ENCODE results near the gene RSL1D1. TPM values are rescaled to one million over a fixed set of nuclear protein-coding genes. Genes with fewer than 3 reads are reported as not detected.
"Not testable (repeated sequence)": the region's sequence is repeated elsewhere in the genome, so short reads cannot be mapped to it uniquely, and the experiment has no call there.

The RSL1D1 gene
- total RNA-seq, 3 donors from 2014 or later, result 464 to 500 (median 484) TPM

DNA sequence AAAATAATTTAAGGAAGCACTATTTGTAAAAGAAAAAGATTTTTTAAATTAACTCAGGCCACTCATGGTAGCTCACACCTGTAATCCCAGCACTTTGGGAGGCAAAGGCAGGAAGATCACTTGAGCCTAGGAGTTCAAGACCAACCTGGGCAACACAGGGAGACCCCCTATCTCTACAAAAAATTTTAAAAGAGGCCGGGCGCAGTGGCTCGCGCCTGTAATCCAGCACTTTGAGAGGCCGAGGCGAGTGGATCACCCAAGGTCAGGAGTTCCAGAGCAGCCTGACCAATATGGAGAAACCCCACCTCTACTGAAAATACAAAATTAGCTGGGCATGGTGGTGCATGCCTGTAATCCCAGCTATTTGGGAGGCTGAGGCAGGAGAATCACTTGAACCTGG lies 67.0 kb downstream of the RSL1D1 start:
- H3K9me3 Mint-ChIP-seq, H3K4me3 Mint-ChIP-seq: not testable (repeated sequence)
- peaks cover 15% of the 10 kb centered on the region for H3K36me3 Mint-ChIP-seq (ENCODE audit: insufficient read depth)

DNA sequence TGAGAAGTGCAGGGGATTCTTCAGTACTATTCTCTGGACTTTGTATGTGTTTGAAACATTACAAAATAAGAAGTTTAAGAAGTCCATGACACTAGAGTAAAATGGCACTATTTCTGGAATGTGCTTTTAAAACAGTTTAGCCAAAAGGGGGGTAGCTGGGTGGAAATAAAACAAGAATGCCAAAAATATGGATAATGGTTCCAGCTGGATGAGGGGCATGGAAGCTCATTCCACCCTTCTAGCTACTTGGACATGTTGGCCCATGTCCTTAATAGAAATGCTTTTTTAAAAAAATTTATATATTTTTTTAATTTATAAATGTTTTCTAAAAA lies 67.3 kb downstream of the RSL1D1 start:
- DNase-seq (no peak), ATAC-seq (no peak)
- H3K27me3 Mint-ChIP-seq (ENCODE audit: low read depth), result no peaks in the 10 kb centered on the region
- peaks cover 16% of the 10 kb centered on the region for H3K36me3 Mint-ChIP-seq (ENCODE audit: insufficient read depth)
- H3K4me1 Mint-ChIP-seq (ENCODE audit: low read depth), result peaks cover 72% of the 10 kb centered on the region
- H3K9me3 Mint-ChIP-seq, result no peaks in the 10 kb centered on the region
- peak overlapping the region; percentile 78 for H3K4me3 Mint-ChIP-seq

More for the DNA sequence above, 67.0 kb downstream of the RSL1D1 start:
- not testable (repeated sequence) for DNase-seq; H3K27me3 Mint-ChIP-seq (ENCODE audit: low read depth); ATAC-seq
- peaks cover 73% of the 10 kb centered on the region for H3K4me1 Mint-ChIP-seq (ENCODE audit: low read depth)

Other genes starting within 250 kb of the RSL1D1 start
- gene SNN, start 183.1 kb downstream of the RSL1D1 start, total RNA-seq, result 1 to 10 TPM; 6.5 to 8.3 (median 7.6) TPM
- 10 to 100 TPM; 34.3 to 39.0 (median 35.5) TPM for gene TXNDC11, start 108.7 kb downstream of the RSL1D1 start, total RNA-seq
- 10 to 100 TPM; 33.3 to 39.7 (median 38.4) TPM for gene ZC3H7A, start 54.3 kb downstream of the RSL1D1 start, total RNA-seq
- 100 to 1,000 TPM; 266 to 281 (median 276) TPM for gene GSPT1, start 64.4 kb upstream of the RSL1D1 start, total RNA-seq
- 10 to 100 TPM in 1 of 3 donors, 1 to 10 TPM in 2; 4.3 to 11.7 (median 6.2) TPM for gene NPIPB2, start 90.5 kb upstream of the RSL1D1 start, total RNA-seq
- gene TNFRSF17, start 113.7 kb upstream of the RSL1D1 start, total RNA-seq, result not detected
- 10 to 100 TPM in 1 of 3 donors, 1 to 10 TPM in 2; 8.3 to 10.6 (median 9.8) TPM for gene SNX29, start 125.2 kb upstream of the RSL1D1 start, total RNA-seq

Measured in activated T-cell treated with anti-CD3 and anti-CD28 coated beads, Interleukin-2, amount 50 U/mL, for 4 hours (primary cell).